ENCODE results near the gene ADCK2.

DNA sequence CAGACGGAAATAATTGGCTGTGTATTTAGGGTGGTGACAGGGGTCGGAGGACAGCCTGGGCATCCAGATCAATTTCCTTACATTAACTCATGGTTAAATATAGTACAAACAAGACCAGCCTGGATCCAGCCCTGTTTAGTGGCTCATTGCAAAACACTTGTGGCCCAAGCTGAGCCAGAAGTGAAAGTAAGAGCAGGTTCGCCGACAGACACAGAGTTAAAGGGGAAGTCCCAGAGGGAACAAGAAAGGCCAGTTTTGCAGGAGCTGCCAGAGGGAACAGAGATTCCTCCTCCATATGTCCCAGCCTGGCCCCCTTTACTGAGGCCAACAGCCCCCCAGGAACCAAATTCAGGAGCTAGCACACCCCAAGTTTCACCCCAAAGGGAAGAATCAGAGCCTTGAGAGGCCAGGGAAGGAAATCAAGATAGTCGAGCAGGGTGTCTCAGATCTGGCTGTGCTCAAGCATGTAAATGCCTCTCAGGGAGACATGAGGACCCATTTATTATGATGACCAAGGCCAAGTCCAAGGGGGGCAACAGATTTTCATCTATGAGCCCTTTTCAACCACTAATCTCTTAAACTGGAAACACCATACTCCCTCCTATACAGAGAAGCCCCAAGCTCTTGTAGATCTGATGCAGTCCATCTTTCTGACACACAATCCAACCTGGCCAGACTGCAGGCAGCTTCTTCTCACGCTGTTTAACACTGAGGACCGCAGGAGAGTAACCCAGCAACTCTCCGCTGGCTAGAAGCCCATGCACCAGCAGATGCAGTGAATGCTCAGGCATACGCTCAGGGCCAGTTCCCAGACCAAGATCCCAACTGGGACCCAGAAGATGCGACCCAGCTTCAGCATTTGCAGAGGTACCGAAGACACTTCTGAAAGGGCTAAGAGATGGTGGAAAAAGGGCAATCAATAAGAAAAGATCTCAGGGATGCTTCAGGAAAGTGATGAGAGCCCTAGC lies 15.9 kb upstream of the ADCK2 start:
- TF ChIP-seq ZNF274 (IDR thresholded peaks at IDR 0.05; ENCODE audit: low read depth, low read length) (no peak), YY1 (IDR thresholded peaks at IDR 0.05; ENCODE audit: insufficient read depth, insufficient read length) (no peak)
